ENCODE results near the gene NFATC4.
"Not testable (repeated sequence)": the region's sequence is repeated elsewhere in the genome, so short reads cannot be mapped to it uniquely, and the experiment has no call there.

The NFATC4 gene

DNA sequence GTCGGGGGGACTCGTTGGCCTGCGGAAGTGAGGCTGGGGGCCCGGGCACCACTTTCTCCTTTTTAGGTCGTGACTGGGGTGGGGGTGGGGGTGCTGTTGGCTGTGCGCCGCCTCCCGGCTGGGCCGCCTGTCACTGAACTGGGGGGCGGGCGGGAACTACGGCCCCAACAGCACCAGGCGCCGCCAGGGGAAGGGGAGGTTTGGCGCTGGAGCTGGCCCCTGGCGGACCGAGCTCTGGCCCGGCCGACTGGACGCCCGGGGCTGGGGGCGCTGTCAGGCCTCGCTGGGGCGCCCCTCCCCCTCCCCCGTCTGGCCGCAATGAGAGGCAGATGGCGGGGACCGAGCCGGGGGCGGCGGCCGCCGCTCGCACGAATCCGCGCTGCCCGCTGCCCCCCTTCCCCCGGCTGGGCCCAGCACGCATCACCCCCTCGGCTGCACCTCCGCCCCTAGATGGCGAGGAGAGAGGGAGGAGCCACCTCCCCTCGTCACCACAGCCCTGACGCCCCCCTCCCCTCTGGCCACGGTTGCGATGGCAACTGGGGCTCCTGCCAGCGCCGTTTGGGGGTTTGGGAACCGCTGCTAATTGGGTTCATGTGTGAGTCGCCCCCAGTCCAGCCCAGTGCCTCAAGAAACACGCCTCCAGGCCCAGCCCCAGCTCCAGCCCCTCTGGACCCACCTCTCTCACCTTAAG lies 723 bp downstream of the NFATC4 start:
- no peak for DNase-seq

GRCh38 chr14:24369463-24369862 lies 1.5 kb downstream of the NFATC4 start:
- no peak for DNase-seq

DNA sequence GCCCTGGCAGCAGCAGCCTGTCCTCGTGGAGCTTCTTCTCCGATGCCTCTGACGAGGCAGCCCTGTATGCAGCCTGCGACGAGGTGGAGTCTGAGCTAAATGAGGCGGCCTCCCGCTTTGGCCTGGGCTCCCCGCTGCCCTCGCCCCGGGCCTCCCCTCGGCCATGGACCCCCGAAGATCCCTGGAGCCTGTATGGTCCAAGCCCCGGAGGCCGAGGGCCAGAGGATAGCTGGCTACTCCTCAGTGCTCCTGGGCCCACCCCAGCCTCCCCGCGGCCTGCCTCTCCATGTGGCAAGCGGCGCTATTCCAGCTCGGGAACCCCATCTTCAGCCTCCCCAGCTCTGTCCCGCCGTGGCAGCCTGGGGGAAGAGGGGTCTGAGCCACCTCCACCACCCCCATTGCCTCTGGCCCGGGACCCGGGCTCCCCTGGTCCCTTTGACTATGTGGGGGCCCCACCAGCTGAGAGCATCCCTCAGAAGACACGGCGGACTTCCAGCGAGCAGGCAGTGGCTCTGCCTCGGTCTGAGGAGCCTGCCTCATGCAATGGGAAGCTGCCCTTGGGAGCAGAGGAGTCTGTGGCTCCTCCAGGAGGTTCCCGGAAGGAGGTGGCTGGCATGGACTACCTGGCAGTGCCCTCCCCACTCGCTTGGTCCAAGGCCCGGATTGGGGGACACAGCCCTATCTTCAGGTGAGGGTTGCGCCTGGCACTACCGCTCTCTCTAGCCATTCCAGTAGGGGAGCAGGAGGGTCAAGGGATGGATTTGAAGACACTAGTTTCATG lies 2.1 kb downstream of the NFATC4 start:
- no peak for DNase-seq

DNA sequence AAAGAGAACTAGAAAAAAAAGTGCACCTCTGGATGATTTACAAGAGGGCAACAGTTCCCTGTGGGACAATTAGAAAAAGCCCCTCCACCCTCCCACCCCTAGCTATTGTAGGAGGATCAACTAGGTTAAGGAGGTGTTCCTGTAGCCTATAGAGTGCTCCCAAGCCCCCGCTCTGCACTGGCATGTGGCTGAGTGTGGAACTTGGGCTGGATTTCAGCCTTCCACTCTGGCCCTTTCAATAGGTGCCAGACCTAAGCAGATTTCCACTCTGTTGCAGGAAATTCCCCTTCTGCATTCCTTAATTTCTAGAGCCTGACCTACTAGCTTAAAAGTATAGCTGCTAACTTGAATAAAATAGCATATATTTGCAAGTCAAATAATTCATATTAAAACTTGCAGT lies 2.8 kb downstream of the NFATC4 start:
- no peak for DNase-seq

GRCh38 chr14:24371605-24372004 lies 3.6 kb downstream of the NFATC4 start:
- DNase-seq, result not testable (repeated sequence)

- DNase-seq, result no peak
Measured at GRCh38 chr14:24372701-24373416, 4.9 kb downstream of the NFATC4 start.

DNA sequence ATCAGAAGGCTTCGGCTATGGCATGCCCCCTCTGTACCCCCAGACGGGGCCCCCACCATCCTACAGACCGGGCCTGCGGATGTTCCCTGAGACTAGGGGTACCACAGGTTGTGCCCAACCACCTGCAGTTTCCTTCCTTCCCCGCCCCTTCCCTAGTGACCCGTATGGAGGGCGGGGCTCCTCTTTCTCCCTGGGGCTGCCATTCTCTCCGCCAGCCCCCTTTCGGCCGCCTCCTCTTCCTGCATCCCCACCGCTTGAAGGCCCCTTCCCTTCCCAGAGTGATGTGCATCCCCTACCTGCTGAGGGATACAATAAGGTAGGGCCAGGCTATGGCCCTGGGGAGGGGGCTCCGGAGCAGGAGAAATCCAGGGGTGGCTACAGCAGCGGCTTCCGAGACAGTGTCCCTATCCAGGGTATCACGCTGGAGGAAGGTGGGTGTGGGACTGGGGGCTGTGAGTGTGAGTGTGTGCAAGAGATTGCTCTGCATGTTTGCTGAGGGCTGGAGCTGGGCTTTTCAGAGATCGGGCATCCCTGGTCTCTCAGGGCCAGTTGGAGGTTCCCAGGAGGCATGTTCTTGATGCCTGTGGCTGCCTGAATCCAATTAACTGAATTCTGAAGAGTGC lies 8.6 kb downstream of the NFATC4 start:
- no peak for DNase-seq

GRCh38 chr14:24377126-24377525 lies 9.1 kb downstream of the NFATC4 start:
- DNase-seq, result no peak

DNA sequence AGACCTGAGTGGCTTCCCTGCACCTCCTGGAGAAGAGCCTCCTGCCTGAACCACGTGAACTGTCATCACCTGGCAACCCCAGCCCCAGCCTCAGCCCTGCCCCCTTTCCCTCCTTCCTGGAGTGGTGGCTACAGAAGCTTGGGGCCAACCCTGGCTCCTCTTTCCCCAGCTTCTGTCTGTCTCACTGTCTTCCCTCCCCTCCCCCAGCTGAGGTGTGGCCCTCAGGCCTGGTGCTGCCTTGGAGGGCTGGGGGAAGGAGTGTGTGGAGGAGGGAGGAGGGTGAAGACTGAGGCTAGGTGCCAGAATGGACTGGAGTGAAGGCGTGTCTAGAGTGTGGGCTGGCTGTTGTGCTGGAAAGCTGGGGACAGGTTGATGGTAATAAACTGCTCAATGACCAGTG lies 9.7 kb downstream of the NFATC4 start:
- DNase-seq, result no peak

DNA sequence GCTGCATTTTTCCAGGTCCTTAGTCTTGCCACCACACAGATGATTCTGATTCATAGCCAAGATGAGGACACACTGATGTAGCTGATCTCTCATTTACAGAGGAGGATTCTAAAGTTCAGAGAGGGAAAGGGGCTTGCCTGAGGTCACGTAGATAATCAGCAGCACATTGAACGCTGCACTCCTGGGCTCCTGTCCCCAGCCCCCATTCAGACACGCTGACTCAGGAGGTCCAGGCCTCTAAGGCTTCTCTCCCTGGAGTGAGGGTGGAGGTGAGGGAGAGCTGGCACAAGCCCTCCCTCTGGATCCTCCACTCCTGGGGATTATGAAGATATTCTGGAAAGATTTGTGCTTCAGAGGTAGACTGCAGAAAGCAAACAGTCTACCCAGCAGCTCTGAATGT lies 10.3 kb downstream of the NFATC4 start:
- no peak for DNase-seq

GRCh38 chr14:24378981-24379906 lies 11.3 kb downstream of the NFATC4 start:
- DNase-seq, result no peak

DNA sequence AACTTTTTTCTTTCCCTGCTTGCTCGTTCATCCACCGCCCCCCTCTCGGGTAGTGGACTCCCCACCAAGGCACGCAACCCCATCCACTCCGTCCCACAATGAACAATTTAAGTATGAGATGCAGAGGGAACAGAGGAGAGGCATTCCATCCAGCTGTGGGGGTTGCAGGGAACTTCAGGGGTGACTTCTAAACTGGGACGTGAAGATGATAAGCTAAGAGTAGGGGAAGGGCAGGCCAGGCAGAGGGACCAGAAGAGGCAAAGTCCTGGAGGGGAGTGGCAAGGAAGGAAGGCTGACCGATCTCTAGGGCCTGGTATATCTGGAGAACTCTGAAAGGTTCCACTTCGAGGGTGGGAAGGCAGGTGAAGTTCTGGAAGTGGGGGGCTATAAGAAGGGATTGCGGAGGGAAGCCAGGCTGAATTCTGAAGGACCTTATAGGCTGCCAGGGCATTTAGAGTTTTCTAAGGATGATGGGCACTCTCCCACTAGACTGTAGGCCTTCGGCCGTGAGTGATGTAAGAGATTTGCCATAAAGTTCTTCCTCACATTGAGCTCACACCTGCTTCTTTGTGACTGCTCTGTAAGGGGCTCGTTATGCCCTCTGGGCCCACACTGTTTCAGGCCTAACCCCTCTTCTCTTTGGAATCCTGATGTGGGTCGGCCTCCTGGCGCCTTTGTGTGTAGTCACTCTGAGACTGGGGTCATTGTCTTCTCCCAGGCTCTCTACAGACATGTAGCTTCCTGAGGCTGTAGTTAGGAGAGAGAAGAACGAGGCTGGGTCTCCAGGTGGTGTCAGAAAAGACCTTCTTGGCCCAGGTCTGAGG lies 12.1 kb downstream of the NFATC4 start:
- DNase-seq, result no peak

- DNase-seq, result no peak
Measured at GRCh38 chr14:24381363-24382063, 13.5 kb downstream of the NFATC4 start.

DNA sequence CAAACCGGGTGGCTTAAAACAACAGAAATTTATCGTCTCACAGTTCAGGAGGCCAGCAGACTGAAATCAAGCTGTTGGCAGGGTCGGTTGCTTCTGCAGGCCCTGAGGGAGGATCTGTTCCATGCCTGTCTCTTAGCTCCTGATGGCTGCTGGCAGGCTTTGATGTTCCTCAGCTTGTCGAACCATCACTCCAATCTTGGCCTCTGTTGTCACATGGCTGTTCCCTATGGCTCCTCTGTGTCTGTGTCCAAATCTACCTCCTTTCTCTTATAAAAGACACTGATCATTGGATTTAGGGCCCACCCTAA lies 14.0 kb downstream of the NFATC4 start:
- no peak for DNase-seq

DNA sequence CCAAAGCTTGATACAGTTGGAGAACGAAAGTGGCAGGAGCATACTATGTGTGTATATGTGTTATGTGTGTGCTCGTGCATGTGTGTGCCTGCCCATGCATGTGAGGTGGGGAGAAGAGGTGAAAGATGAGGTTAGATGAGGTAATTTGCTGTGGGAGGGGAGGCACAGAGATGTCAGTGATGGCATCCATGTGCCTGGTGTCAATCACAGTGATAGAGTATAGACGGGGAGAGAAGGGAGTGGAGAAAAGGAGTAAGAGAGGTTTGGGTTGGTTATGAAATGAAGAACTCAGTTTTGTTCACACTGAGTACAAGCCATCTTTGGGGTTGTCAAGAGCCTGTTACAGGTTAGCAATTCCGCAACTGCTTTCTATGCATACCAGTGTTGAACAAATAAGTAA lies 16.2 kb downstream of the NFATC4 start:
- DNase-seq, result no peak

DNA sequence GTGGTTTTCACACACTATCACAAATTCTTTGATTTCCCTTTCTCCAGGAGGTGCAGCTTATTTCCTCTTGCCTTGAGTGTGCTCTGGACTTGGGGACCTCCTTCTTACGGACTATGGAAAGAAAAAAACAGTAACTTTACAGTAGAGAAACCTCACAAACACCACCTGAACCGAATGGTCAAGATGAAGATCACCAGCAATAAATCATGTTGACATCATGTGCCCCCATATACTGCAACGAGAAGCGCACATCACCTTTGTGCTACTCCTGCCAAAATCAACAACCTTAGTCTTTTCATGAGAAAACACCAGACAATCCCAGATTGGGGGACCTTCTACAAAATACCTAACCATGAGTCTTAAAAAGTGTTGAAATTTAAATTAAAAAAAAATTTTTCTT lies 17.5 kb downstream of the NFATC4 start:
- no peak for DNase-seq

DNA sequence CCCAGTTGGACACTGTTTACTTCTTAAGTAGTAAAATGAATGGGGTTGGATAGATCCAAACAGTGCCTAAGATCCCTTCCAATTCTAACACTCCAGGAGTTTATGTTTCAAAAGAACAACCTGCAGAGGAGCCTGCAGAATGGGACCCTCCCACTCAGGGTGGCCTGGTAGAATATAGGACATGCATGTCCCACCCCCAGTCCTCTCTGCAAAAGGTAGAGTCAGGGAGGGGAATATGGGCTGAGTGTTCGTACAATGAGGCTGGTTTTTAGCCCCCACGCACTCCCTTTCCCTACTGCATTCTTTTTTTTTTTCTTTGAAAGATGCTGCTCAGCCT lies 19.0 kb downstream of the NFATC4 start:
- no peak for DNase-seq

DNA sequence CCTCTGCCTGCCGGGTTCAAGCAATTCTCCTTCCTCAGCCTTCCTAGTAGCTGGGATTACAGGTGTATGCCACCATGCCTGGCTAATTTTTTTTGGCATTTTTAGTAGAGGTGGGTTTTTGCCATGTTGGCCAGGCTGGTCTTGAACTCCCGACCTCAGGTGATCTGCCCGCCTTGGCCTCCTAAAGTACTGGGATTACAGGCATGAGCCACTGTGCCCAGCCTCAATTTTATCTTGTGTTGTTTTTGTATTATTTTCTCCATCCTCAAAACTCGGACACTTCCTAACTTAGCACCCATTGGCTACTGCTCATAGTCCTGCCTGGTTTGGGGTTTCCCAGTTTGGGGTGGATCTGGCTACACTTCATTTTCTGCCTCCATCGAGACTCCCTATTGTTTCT lies 19.6 kb downstream of the NFATC4 start:
- not testable (repeated sequence) for DNase-seq

DNA sequence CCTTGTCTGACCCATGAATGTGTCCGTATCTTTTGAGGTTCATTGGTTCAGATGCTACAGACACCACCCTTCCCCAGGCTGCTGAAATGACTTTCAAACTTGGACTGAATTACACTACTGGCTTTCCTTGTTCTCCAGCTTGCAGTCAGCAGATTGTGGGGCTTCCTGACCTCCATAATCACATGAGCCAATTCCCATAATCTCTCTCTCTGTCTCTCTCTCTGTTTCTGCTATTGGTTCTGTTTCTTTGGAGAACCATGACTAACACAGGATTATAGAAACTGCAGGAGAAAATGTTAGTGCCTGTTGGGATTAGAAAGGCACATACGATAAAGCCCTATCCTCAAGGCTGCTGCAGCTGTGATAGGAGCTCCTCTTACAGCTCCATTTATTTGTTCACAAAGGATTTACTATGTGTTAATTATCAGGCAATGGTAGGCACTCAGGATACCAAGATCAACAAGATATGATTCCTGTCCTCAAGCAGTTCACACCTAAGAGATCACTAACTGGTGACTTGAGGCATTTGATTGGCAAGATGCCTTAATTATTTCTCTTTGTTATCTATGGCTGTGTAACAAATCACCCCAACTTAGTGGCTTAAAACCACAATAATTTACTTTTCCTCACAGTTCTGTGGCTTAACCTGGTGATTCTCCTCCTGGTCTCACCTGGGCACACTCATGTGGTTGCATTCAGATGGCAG lies 20.6 kb downstream of the NFATC4 start:
- no peak for DNase-seq

GRCh38 chr14:24389226-24389848 lies 21.4 kb downstream of the NFATC4 start:
- DNase-seq, result no peak
